Myocyte (in vitro differentiated cells): ENCODE data around the gene EVI5L. TPM values are rescaled to one million over a fixed set of nuclear protein-coding genes. Genes with fewer than 3 reads are reported as not detected.

Experiments
- DNase-seq: peaks from one replicate; pipeline ENCODE4 v3.0.0-alpha.2; 2012; ENCODE audit warnings: low read depth
- total RNA-seq: library from RNA; depleted of rRNA; stranded (reverse); fragments of >200 nt; gene quantifications from 2 replicates; pipeline ENCODE4 v1.2.3, GENCODE V29; 2014

EVI5L gene
- total RNA-seq, 1 donor from 2014 or later: 25.4 TPM

DNA sequence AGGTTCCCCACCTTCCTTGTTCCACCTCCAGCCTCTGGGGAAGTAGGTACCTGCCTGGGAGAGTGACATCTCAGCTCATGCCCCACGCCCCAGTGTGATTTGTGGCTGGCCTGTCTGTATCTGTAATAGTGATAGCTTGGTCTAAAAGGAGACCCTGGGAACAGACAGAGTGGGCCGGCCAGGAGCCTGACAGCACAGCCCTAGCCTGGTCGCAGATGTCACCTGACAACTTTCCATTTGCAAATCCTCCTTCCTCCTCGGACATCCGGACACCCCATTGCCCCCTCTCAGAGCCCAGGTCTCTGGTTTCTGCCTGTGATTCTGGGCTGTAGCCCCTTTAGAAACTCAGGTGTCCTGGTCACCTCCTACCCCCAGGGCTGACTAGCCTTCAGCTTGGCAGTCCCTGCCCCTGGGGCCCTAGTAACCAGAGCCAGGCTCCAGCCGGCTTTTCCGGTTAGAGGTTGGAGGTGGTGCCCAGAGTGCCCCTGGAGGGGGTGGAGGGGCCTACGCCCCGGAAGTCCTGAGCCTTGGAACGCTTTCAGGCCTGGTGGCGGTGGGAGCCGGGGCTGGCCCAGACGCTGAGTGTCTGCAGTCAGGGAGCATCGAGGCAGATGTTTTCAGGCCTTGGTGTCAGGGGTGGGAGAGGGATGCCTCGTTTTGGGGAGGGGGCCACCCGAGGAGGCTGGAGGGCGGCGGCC, 64.7 kb downstream of the EVI5L start:
- no peak for DNase-seq

GRCh38 chr19:7895565-7895964, 65.5 kb downstream of the EVI5L start:
- no peak for DNase-seq

DNA sequence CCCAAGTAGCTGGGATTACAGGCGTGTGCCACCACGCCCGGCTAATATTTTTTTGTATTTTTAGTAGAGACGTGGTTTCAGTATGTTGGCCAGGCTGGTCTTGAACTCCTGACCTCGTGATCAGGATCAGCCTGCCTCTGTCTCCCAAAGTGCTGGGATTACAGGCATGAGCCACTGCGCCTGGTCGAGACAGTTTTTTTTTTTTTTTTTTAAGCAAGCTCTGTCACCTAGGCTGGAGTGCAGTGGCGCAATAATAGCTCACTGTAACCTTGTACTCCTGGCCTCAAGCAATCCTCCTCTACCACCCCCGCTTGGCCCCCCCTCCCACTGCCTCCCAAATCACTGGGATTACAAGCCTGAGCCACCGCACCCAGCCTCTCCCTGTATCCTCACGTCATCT, 67.3 kb downstream of the EVI5L start:
- no peak for DNase-seq

- no peak for DNase-seq
Measured at GRCh38 chr19:7898967-7899366, 68.9 kb downstream of the EVI5L start.

GRCh38 chr19:7899751-7900378, 69.8 kb downstream of the EVI5L start:
- no peak for DNase-seq

DNA sequence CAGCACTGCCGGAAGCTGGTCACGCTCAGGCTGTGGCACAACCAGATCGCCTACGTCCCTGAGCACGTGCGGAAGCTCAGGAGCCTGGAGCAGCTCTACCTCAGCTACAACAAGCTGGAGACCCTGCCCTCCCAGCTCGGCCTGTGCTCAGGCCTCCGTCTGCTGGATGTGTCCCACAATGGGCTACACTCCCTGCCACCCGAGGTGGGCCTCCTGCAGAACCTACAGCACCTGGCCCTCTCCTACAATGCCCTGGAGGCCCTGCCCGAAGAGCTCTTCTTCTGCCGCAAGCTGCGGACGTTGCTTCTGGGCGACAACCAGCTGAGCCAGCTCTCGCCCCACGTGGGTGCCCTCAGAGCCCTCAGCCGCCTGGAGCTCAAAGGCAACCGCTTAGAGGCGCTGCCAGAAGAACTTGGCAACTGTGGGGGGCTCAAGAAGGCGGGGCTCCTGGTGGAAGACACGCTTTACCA, 70.4 kb downstream of the EVI5L start:
- DNase-seq: no peak

GRCh38 chr19:7900931-7901330, 70.9 kb downstream of the EVI5L start:
- peak; percentile 16 for DNase-seq

GRCh38 chr19:7901337-7901736, 71.3 kb downstream of the EVI5L start:
- no peak for DNase-seq

DNA sequence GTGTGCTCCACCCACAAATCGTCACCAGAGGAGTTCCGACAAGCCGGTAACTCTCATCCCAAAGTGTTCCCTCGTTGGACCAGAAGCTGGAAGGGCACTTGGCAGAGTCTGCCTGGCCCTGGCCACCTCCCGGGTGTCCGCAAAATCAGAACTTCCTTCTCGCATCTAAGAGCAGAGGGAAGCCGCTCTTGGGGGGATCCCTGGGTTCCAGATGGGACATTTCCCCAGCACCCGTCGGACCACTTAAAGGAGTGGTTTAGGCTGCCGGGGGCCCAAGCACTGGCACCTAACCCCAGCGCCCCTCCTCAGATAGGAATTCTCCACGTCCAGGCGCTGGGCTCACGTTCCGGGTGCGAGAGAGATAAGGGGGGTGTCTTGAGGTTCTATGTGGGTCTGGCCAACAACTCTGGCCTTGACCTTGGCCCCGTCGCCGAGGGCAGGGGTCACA, 72.8 kb downstream of the EVI5L start:
- DNase-seq: peak; percentile 12

DNA sequence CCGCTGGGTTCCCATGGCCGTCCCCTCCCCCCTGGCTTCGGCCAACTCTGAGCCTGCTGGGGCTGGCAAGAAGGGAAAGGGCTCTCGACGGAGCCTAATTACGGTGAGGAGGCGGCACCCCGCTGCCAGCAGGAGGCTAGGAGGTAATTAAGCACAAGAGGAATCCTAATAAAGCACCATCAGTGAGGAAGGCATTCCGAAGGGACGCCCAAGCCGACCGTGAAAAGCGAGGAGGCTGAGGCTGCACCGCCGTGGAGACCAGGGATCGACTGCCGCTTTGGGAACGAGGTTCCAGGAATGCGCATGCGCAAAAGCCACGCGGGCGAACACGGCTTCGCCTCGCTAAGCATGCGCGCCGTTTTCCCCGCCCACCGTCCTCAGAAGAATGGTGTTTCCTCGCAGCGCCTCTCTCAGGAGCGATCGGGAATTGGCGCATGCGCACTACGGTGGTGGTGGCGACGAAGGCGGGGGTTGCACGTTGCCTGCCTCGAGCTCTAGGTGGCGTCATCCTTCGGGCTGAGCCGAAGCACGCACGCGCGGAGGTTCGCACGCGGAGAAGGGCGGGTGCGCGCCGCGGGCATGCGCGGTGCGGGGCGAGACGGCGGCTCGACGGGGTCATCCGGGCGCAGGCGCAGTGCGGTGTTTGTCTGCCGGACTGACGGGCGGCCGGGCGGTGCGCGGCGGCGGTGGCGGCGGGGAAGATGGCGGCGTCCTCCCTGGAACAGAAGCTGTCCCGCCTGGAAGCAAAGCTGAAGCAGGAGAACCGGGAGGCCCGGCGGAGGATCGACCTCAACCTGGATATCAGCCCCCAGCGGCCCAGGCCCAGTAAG, 73.4 kb downstream of the EVI5L start, which contains the start of gene MAP2K7:
MAP2K7 (plus strand) TSS at position 634 of the 830 bp plus-strand sequence; CDS start at position 702, 68 bp downstream.
- DNase-seq: peak; percentile 99

DNA sequence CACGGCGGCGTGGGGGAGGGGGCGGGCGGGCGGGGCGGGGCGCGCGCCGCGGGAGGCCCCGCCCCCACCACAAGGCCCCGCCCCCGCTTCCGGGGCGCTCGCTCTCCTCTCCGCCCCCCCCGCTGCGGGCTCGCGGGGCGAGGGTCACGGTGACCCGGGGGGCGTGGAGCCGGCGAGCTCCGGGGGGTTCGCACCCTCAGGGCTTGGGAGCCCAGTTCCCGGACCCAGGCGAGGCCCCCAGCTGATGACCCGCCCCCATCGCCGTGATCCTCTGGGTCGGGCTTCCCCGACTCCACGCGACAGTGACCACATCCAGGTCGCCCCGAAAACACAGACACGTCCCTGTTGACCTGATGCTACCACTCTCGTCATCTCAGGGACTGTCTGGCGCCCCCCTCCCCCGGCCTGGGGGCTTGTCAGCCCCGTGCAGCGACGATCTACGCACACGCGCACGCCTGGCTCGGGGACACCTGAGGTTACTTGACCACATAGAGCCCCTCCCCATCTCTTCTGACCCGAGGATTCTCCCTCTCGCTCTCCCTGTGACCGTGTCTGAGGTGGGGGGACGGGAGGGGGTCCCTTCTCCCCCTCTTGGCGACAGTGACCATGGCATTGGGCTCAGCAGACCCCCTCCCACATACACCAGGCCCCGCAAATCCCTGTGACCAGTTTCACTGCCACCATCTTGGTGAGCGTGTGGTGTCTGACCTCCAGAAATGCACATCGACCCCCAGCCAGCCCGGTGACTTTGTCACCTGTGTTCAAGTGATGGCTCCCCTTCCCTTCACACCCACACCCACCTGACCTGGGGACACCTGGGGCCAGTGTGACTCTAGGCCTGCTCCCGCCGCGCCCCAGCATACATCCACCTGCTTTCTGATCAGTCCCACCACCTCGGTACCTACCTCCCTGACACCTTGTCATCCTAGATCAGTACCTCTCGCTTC, 74.3 kb downstream of the EVI5L start:
- no peak for DNase-seq

- DNase-seq: no peak
Measured at GRCh38 chr19:7905268-7905667, 75.2 kb downstream of the EVI5L start.

- DNase-seq: no peak
Measured at GRCh38 chr19:7905859-7906258, 75.8 kb downstream of the EVI5L start.

DNA sequence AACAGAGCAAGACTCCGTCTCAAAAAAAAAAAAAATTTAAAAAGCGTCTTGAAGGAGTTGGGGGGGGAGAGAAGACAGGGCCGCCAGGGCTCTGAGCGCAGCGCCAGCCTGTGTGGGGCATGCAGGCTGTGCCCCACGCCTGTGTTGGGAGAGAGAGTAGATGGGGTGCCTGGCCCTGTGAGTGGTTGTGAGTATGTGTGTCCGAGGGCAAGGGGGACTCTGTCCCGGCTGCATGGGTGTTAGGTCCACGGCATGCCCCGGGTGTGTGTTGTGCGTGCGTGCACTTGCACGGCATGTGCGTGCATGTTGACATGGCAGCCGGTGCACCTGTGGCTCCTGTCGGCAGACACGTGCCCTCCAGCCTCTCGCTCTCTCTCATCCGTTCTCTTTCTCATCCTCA, 77.1 kb downstream of the EVI5L start:
- no peak for DNase-seq

- DNase-seq: no peak
Measured at GRCh38 chr19:7907544-7907943, 77.5 kb downstream of the EVI5L start.

- no peak for DNase-seq
Measured at GRCh38 chr19:7908078-7908699, 78.2 kb downstream of the EVI5L start.

- DNase-seq: no peak
Measured at GRCh38 chr19:7908742-7909461, 78.9 kb downstream of the EVI5L start.

- no peak for DNase-seq
Measured at GRCh38 chr19:7909471-7910067, 79.6 kb downstream of the EVI5L start.
